Esophagus squamous epithelium (tissue), 5 donors: ENCODE measurements around the gene GNAI2. TPM values are rescaled to one million over a fixed set of nuclear protein-coding genes. Genes with fewer than 3 reads are reported as not detected.
A peak's percentile ranks its signal among the peaks of the same experiment; 100 is the strongest.
"Not testable (repeated sequence)": the region's sequence is repeated elsewhere in the genome, so short reads cannot be mapped to it uniquely, and the experiment has no call there.

Experiments used
- DNase-seq: peaks from one replicate; lab custom pipeline; 2025; lab: John Stamatoyannopoulos, UW
- H3K27ac ChIP-seq, 4 donors: fragments of 200-600 bp; sonication (generic); one replicate each; pipeline ENCODE4 v1.5.1; 2016 to 2019; ENCODE audit warnings: mild to moderate bottlenecking in 1 of 4
- H3K27me3 ChIP-seq, 4 donors: fragments of 200-600 bp; sonication (generic); 1 replicate in 3 of 4; 2 replicates in 1 of 4; pipeline versions ENCODE4 v1.5.1 to v1.6.0; 2017 to 2021; ENCODE audit warnings: antibody characterized with exemption in 1 of 4
- H3K36me3 ChIP-seq, 3 donors: fragments of 200-600 bp; sonication (generic); one replicate each; pipeline ENCODE4 v1.5.1; 2016 to 2019
- H3K4me1 ChIP-seq, 3 donors: fragments of 200-600 bp; sonication (generic); one replicate each; pipeline ENCODE4 v1.5.1; 2017 to 2019
- H3K4me3 ChIP-seq, 4 donors: fragments of 200-600 bp; sonication (generic); 1 replicate in 3 of 4; 2 replicates in 1 of 4; pipeline ENCODE4 v1.5.1; 2016 to 2019; ENCODE audit warnings: mild to moderate bottlenecking in 2 of 4, moderate library complexity in 1 of 4
- H3K9me3 ChIP-seq, 3 donors: fragments of 200-600 bp; sonication (generic); one replicate each; pipeline ENCODE4 v1.5.1; 2016 to 2019
- CTCF ChIP-seq, 6 experiments: fragments of 450-650 bp in 4 of 6; fragments of 200-600 bp in 2 of 6; sonication (generic) in 2 of 6; IDR thresholded peaks; one replicate each; pipeline ENCODE4 v1.5.1; 2016 to 2019; ENCODE audit warnings: antibody characterized with exemption in 6 of 6, mild to moderate bottlenecking in 4 of 6, moderate library complexity in 4 of 6
- POLR2A ChIP-seq, 4 donors: fragments of 450-650 bp; IDR thresholded peaks; one replicate each; pipeline ENCODE4 v1.6.1; 2017; ENCODE audit warnings: antibody characterized with exemption in 4 of 4, mild to moderate bottlenecking in 4 of 4, moderate library complexity in 3 of 4
- WGBS, 2 donors: methylation state at CpG; one replicate each; pipeline ENCODE4 v1.1.5; 2018; 5-methylcytosine and 5-hydroxymethylcytosine counted together
- intact Hi-C: fragments of 100-400 bp; cut with DNase I; formaldehyde crosslinking; loops from one replicate; pipeline ENCODE4 v1.15.0; 2022
- total RNA-seq, 4 donors: library from RNA; depleted of rRNA; stranded (reverse); fragments of >200 nt; gene quantifications; one replicate each; pipeline ENCODE4 v1.1.0, GENCODE V29; 2016
- donor health status: DM: yes; HTN: yes; CAD: no.

GNAI2 gene
- total RNA-seq, 4 donors from 2014 or later: 39.8 to 122 (median 76.5) TPM

GRCh38 chr3:50226888-50227389 is 9.1 kb upstream of the GNAI2 start:
- peaks cover 24 to 53% (median 30%) of the 10 kb centered on the region in 3 donors for H3K4me1 ChIP-seq

GRCh38 chr3:50227390-50228183 is 8.4 kb upstream of the GNAI2 start:
- intact Hi-C loops: loop anchor here (2.0 kb wide), 1 partner anchor 45 kb away; no protein-coding TSS in a partner anchor
- peaks cover 0 to 5% (median 0%) of the 10 kb centered on the region in 4 donors for H3K27me3 ChIP-seq

More at GRCh38 chr3:50226888-50227389, 9.1 kb upstream of the GNAI2 start:
- H3K36me3 ChIP-seq: no peaks in the 10 kb centered on the region
- H3K27me3 ChIP-seq: peaks cover 0 to 5% (median 0%) of the 10 kb centered on the region in 4 donors
- H3K4me3 ChIP-seq: peak overlapping the region; percentile 45 to 76 (median 66)
- no peak for DNase-seq
- no peaks in the 10 kb centered on the region for H3K9me3 ChIP-seq
- peak overlapping the region; percentile 86 to 95 (median 90) for H3K27ac ChIP-seq
- WGBS, 2 donors: 0 to 5% methylated on average over 1 to 8 of the region's 40 CpGs
- intact Hi-C loops: loop anchor here (2.0 kb wide), 1 partner anchor 46 kb away; no protein-coding TSS in a partner anchor
- no peak for TF ChIP-seq POLR2A (IDR thresholded peaks at IDR 0.05)
- no peak for TF ChIP-seq CTCF (IDR thresholded peaks at IDR 0.05)

GRCh38 chr3:50228184-50228763 is 7.7 kb upstream of the GNAI2 start:
- DNase-seq, H3K36me3 ChIP-seq, H3K27me3 ChIP-seq, intact Hi-C loops, H3K9me3 ChIP-seq: not testable (repeated sequence)
- Histone ChIP-seq H3K4me1 (peaks cover 24 to 53% (median 30%) of the 10 kb centered on the region in 3 donors), H3K4me3 (peak overlapping the region; percentile 45 to 76 (median 66)), H3K27ac (peak overlapping the region; percentile 86 to 95 (median 90))
- WGBS, 2 donors: 26 to 36% methylated on average over 11 to 15 of the region's 15 CpGs

More at GRCh38 chr3:50227390-50228183, 8.4 kb upstream of the GNAI2 start:
- peak; percentile 79 for DNase-seq
- Histone ChIP-seq H3K36me3 (no peaks in the 10 kb centered on the region), H3K4me3 (peak overlapping the region; percentile 45 to 76 (median 66)), H3K4me1 (peaks cover 24 to 53% (median 30%) of the 10 kb centered on the region in 3 donors), H3K9me3 (no peaks in the 10 kb centered on the region), H3K27ac (peak overlapping the region; percentile 86 to 95 (median 90))
- 0 to 1% methylated on average over 16 to 24 of the region's 51 CpGs for WGBS, 2 donors
- TF ChIP-seq POLR2A (IDR thresholded peaks at IDR 0.05) (peak in 2 of 4 donors; percentile 26 to 51), CTCF (IDR thresholded peaks at IDR 0.05) (peak; percentile 79 to 97 (median 95))

DNA sequence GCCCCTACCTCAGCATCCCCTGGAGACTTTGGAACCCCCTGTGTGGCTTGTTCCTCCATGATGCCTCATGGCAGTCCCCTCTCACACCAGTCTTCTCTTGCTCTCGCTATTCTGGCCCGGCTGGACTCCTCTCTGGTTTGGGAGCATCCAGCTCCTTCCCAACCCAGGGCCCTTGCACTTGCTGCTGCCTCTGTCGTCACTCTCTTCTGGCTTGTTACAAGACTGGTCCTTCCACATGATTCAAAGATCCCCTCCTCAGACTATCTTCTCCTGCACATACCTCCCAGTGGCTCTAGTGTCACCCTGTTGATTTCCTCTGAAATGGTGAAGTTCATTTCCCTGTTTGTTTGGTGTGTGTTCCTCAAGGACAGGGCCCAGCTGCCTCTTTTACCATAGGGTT is 6.5 kb upstream of the GNAI2 start:
- whole genome bisulfite sequencing, 2 donors: 85 to 93% methylated on average over 3 of the region's 3 CpGs
- DNase-seq: no peak
- H3K9me3 ChIP-seq: no peaks in the 10 kb centered on the region
- intact Hi-C loops: no loop called here
- H3K36me3 ChIP-seq: no peaks in the 10 kb centered on the region
- peak overlapping the region; percentile 59 to 95 (median 90) for H3K27ac ChIP-seq
- peaks cover 24 to 57% (median 30%) of the 10 kb centered on the region in 3 donors for H3K4me1 ChIP-seq
- no peak overlapping the region for H3K4me3 ChIP-seq
- TF ChIP-seq CTCF (IDR thresholded peaks at IDR 0.05) (no peak), POLR2A (IDR thresholded peaks at IDR 0.05) (no peak)
- peaks cover 0 to 5% (median 0%) of the 10 kb centered on the region in 4 donors for H3K27me3 ChIP-seq

- TF ChIP-seq POLR2A (IDR thresholded peaks at IDR 0.05): no peak
- TF ChIP-seq CTCF (IDR thresholded peaks at IDR 0.05): no peak
- H3K36me3 ChIP-seq: no peaks in the 10 kb centered on the region
- H3K4me3 ChIP-seq: no peak overlapping the region
- no peak for DNase-seq
- peaks cover 24 to 64% (median 36%) of the 10 kb centered on the region in 3 donors for H3K4me1 ChIP-seq
- H3K27ac ChIP-seq: peak overlapping the region; percentile 59 to 95 (median 90)
- 37 to 67% methylated on average over 4 to 7 of the region's 8 CpGs for WGBS, 2 donors
- intact Hi-C loops: no loop called here
- no peaks in the 10 kb centered on the region for H3K27me3 ChIP-seq
- no peaks in the 10 kb centered on the region for H3K9me3 ChIP-seq
Measured at GRCh38 chr3:50230104-50230793, 5.8 kb upstream of the GNAI2 start.
